Esophagus (tissue), 2 donors: ENCODE data around the gene RBKS. TPM values are rescaled to one million over a fixed set of nuclear protein-coding genes. Genes with fewer than 3 reads are reported as not detected.

Experiments
- H3K27ac ChIP-seq, 2 donors: one replicate each; pipeline ENCODE4 v1.5.1; 2013; ENCODE audit warnings: low read depth in 2 of 2, mild to moderate bottlenecking in 2 of 2, inconsistent platforms in 1 of 2, low read length in 1 of 2, moderate library complexity in 1 of 2
- H3K27me3 ChIP-seq, 2 donors: one replicate each; pipeline ENCODE4 v1.6.1; 2013; ENCODE audit warnings: low read length in 2 of 2, control low read depth in 1 of 2, mild to moderate bottlenecking in 1 of 2; ENCODE audit not compliant: insufficient read depth in 2 of 2, control insufficient read depth in 1 of 2
- H3K36me3 ChIP-seq, 2 donors: one replicate each; pipeline ENCODE4 v1.6.1; 2013; ENCODE audit warnings: low read length in 1 of 2; ENCODE audit not compliant: control insufficient read depth in 2 of 2, insufficient read depth in 2 of 2
- H3K4me1 ChIP-seq, 2 donors: one replicate each; pipeline ENCODE4 v1.6.1; 2013; ENCODE audit warnings: low read length in 1 of 2; ENCODE audit not compliant: control insufficient read depth in 2 of 2, insufficient read depth in 2 of 2
- H3K4me3 ChIP-seq, 2 donors: one replicate each; pipeline ENCODE4 v1.5.1; 2013; ENCODE audit warnings: low read length in 2 of 2, mild to moderate bottlenecking in 2 of 2, low read depth in 1 of 2, moderate library complexity in 1 of 2
- H3K9me3 ChIP-seq, 2 donors: one replicate each; pipeline ENCODE4 v1.6.1; 2013; ENCODE audit warnings: mild to moderate bottlenecking in 2 of 2, low read depth in 1 of 2, low read length in 1 of 2, moderate library complexity in 1 of 2; ENCODE audit not compliant: control insufficient read depth in 2 of 2, insufficient read depth in 1 of 2
- WGBS, 2 donors: extraction: QIAGEN DNeasy Blood & Tissue Kit; methylation state at CpG; one replicate each; pipeline ENCODE4 v1.1.7; 2013; 5-methylcytosine and 5-hydroxymethylcytosine counted together
- polyA plus RNA-seq, 2 donors: library from polyadenylated mRNA; stranded (reverse); fragments of 200-250 nt; gene quantifications; one replicate each; pipeline ENCODE4 v1.2.3, GENCODE V29; 2013
- donor health status: healthy with polysubstance abuse.
- donor health status: Bipolar disorder and iron deficiency.

Gene RBKS
- polyA plus RNA-seq, 2 donors: 2.6 to 2.8 TPM

- Histone ChIP-seq H3K36me3 (no peaks in the 10 kb centered on the region), H3K4me3 (no peak overlapping the region), H3K27me3 (no peaks in the 10 kb centered on the region), H3K4me1 (peaks cover 0 to 3% of the 10 kb centered on the region in 2 donors), H3K9me3 (no peaks in the 10 kb centered on the region), H3K27ac (no peak overlapping the region)
These were observed 30.1 kb downstream of the RBKS start for GRCh38 chr2:27860111-27860510.

DNA sequence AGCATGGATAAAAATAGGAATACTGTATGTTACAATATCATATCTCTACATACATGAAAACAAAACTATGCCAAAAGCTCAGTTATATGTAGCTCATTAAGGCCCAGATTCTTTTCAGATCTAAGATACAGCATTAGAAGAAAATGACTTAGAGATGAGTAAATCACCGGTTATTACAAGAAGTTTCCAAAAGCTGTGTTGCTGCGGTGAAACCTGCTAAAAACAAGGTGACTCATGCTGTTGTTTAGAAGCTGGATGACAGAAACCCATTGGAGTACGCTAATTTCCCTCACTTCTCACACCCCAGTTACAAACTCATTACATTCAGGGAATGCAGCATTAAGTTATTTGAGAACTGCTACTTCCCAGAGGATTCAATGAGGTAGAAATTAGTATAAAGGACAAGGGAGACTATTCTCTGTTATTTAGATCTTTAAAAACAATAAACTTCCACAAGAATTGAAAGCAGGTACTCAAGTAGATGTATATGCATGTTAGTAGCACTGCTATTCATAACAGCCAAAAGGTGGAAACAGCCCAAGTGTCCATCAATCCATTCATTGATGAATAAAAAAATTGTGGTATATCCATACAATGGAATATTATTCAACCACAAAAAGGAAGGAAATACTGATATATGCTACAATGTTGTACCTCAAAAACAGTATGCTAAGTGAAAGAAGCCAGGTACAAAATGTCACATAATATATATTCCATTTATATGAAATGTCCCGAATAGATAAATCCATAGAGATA, 32.6 kb downstream of the RBKS start:
- H3K36me3 ChIP-seq: no peaks in the 10 kb centered on the region
- WGBS, 2 donors: 73% methylated on average over 4 of the region's 4 CpGs
- no peaks in the 10 kb centered on the region for H3K27me3 ChIP-seq
- no peaks in the 10 kb centered on the region for H3K9me3 ChIP-seq
- no peak overlapping the region for H3K27ac ChIP-seq
- H3K4me3 ChIP-seq: no peak overlapping the region
- peaks cover 0 to 3% of the 10 kb centered on the region in 2 donors for H3K4me1 ChIP-seq

DNA sequence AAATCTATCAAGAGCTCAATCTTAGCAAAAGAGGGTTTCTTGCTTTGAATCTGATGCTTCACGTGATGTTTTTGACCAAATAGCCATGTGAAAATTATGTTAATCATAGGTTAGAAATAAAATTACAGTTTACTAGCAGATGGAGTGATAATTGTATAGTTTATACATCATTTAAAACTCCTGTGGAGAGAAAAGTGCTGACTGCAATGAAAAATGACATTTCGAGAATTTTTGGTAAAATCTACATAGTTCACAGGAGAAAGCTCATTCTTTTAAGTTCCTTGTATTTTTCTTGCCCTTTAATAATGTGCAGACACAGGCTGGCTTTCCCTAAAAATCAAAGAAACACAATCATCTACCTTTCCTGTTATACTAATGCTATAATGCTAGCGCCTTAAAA, 33.2 kb downstream of the RBKS start:
- no peaks in the 10 kb centered on the region for H3K36me3 ChIP-seq
- WGBS, 2 donors: 93 to 95% methylated on average over 3 of the region's 3 CpGs
- H3K9me3 ChIP-seq: no peaks in the 10 kb centered on the region
- no peak overlapping the region for H3K27ac ChIP-seq
- H3K27me3 ChIP-seq: no peaks in the 10 kb centered on the region
- no peak overlapping the region for H3K4me3 ChIP-seq
- no peaks in the 10 kb centered on the region for H3K4me1 ChIP-seq

GRCh38 chr2:27856386-27856785, 33.8 kb downstream of the RBKS start:
- Histone ChIP-seq H3K36me3 (no peaks in the 10 kb centered on the region), H3K9me3 (no peaks in the 10 kb centered on the region), H3K4me1 (no peaks in the 10 kb centered on the region), H3K27ac (no peak overlapping the region), H3K4me3 (no peak overlapping the region), H3K27me3 (no peaks in the 10 kb centered on the region)
- 71 to 79% methylated on average over 3 of the region's 3 CpGs for WGBS, 2 donors

GRCh38 chr2:27855476-27855875, 34.7 kb downstream of the RBKS start:
- no peak overlapping the region for H3K27ac ChIP-seq
- H3K27me3 ChIP-seq: no peaks in the 10 kb centered on the region
- no peaks in the 10 kb centered on the region for H3K9me3 ChIP-seq
- H3K36me3 ChIP-seq: no peaks in the 10 kb centered on the region
- no peaks in the 10 kb centered on the region for H3K4me1 ChIP-seq
- no peak overlapping the region for H3K4me3 ChIP-seq

DNA sequence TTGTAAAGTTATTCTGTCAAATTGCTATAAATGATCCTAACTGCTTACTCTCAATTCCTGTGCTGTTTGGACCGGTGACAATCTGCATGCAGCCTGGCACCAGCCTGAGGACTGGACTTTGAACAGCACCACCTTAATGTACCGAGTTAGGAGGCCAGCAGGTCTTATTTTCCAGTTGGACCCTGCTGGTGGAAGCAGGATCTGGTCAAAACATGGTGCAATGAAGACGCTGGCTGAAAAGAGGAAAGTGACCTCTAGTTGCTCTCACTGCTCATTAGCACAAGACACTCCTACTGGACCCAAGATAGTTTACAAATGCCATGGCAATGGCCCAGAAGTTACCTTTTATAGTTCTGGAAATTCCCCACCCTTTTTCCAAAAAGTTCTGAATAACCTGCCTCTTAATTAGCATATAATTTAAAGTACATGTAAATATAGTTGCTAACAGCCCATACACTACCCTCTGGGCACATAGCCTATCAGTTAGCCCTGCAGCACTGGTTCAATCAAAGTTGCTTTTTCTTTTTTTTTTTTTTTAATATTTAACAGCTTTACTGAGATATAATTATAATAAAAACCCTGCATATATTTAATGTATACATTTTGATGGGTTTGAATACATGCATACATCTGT, 35.8 kb downstream of the RBKS start:
- H3K4me1 ChIP-seq: no peaks in the 10 kb centered on the region
- 53 to 84% methylated on average over 3 of the region's 3 CpGs for WGBS, 2 donors

GRCh38 chr2:27852691-27853090, 37.5 kb downstream of the RBKS start:
- no peaks in the 10 kb centered on the region for H3K36me3 ChIP-seq
- H3K9me3 ChIP-seq: no peaks in the 10 kb centered on the region
- no peaks in the 10 kb centered on the region for H3K4me1 ChIP-seq
- H3K4me3 ChIP-seq: no peak overlapping the region
- WGBS, 2 donors: 91 to 96% methylated on average over 1 of the region's 1 CpG
- no peaks in the 10 kb centered on the region for H3K27me3 ChIP-seq
- no peak overlapping the region for H3K27ac ChIP-seq

More for the DNA sequence above, 35.8 kb downstream of the RBKS start:
- no peaks in the 10 kb centered on the region for H3K9me3 ChIP-seq
- no peak overlapping the region for H3K4me3 ChIP-seq
- no peaks in the 10 kb centered on the region for H3K27me3 ChIP-seq
- no peak overlapping the region for H3K27ac ChIP-seq
- H3K36me3 ChIP-seq: no peaks in the 10 kb centered on the region

DNA sequence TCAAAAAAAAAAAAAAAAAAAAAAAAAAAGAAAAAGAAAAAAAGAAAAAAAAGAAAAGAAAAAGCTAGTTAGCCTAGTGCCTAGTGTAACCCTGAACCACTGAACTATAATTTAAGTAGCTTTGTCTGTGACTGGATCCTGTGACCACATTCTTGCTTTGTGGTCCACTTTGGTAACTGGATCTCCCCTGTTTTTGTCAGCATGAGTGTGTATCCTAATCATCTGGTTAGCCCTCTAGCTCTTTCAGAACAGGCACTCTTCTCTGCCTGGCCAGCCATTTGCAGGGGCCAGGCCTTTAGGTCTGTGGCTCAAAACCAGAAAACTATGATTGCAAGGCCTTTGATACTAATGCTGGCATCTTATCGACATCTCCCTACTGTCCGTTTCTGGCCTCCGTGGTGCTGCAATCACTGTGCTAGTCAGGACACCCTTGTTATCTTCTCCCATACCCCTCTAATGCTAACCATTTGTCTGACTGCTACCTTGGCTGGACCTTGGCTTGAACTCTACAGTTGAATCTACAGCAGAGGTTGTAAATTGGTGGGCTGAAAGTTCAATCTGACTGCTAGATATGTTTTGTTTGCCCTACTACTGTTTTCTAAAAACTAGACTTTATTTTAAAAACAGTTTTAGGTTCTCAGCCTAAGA, 40.5 kb downstream of the RBKS start:
- Histone ChIP-seq H3K9me3 (no peaks in the 10 kb centered on the region), H3K36me3 (no peaks in the 10 kb centered on the region), H3K4me1 (no peaks in the 10 kb centered on the region), H3K27ac (no peak overlapping the region), H3K4me3 (no peak overlapping the region), H3K27me3 (no peaks in the 10 kb centered on the region)
- WGBS, 2 donors: 96 to 97% methylated on average over 3 of the region's 3 CpGs

DNA sequence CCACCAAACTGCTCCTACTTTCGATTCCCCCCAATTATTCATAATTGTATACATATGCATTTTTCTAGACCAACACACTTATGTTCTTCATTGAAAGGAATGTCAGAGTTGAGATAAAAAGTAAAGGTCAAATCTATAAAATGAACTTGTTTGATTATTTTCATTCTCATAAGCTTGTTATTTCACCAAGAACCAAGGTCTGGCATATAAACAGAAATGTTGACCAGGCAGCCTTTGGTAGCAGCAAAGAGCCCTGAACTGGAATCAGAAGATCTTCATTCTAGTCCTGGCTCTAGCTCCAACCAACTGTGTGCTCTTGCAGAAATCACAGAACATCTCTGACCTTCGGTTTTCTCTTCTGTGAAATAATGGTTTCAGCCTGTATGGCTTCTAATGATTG, 42.9 kb downstream of the RBKS start:
- 91 to 95% methylated on average over 2 of the region's 2 CpGs for WGBS, 2 donors
- Histone ChIP-seq H3K4me3 (no peak overlapping the region), H3K27me3 (no peaks in the 10 kb centered on the region), H3K27ac (no peak overlapping the region), H3K4me1 (no peaks in the 10 kb centered on the region), H3K36me3 (no peaks in the 10 kb centered on the region), H3K9me3 (no peaks in the 10 kb centered on the region)
